H1 (cell line): ENCODE data around the gene SLC44A1.

ENCODE experiments used
- BACH1 ChIP-seq: IDR thresholded peaks from 2 replicates; pipeline ENCODE4 v1.6.1; 2012; ENCODE audit warnings: low read length, improper control_type of control experiment
- CEBPB ChIP-seq: IDR thresholded peaks from 2 replicates; pipeline ENCODE4 v1.6.1; 2012; ENCODE audit warnings: low read depth, low read length
- CREB1 ChIP-seq: IDR thresholded peaks from 2 replicates; pipeline ENCODE4 v1.6.1; 2012; ENCODE audit warnings: inconsistent platforms
- EP300 ChIP-seq, 2 experiments: IDR thresholded peaks; 1 replicate in 1 of 2; 2 replicates in 1 of 2; pipeline ENCODE4 v1.6.1; 2011 to 2012; ENCODE audit warnings: low read depth in 2 of 2, low read length in 2 of 2, mild to moderate bottlenecking in 2 of 2, borderline replicate concordance in 1 of 2, inconsistent platforms in 1 of 2, moderate library complexity in 1 of 2
- MAFK ChIP-seq: IDR thresholded peaks from 2 replicates; pipeline ENCODE4 v1.6.1; 2012; ENCODE audit warnings: low read depth, mild to moderate bottlenecking, improper control_type of control experiment, low read length
- POLR2A ChIP-seq, 2 experiments: IDR thresholded peaks; 1 replicate in 1 of 2; 2 replicates in 1 of 2; pipeline ENCODE4 v1.6.1; 2011; ENCODE audit warnings: low read depth in 2 of 2, low read length in 2 of 2, mild to moderate bottlenecking in 2 of 2; ENCODE audit errors: control extremely low read depth in 1 of 2
- RBBP5 ChIP-seq: IDR thresholded peaks from 2 replicates; pipeline ENCODE4 v1.7.1; 2012; ENCODE audit warnings: low read depth, mild to moderate bottlenecking, inconsistent platforms, low read length, moderate library complexity, borderline replicate concordance
- RFX5 ChIP-seq: IDR thresholded peaks from 2 replicates; pipeline ENCODE4 v1.6.1; 2011; ENCODE audit warnings: low read depth, low read length, improper control_type of control experiment, borderline replicate concordance
- ZNF274 ChIP-seq: IDR thresholded peaks from 2 replicates; pipeline ENCODE4 v1.7.0; 2012; ENCODE audit warnings: low read length, borderline replicate concordance; ENCODE audit errors: extremely low read depth
- TF ChIP-seq, protein P1 (sequence below): IDR thresholded peaks from 2 replicates; pipeline ENCODE4 v1.6.1; 2011; ENCODE audit warnings: low read depth, mild to moderate bottlenecking, low read length; ENCODE audit not compliant: insufficient read depth
- TF ChIP-seq, protein P2 (sequence below), 3 experiments: IDR thresholded peaks; 1 replicate in 2 of 3; 2 replicates in 1 of 3; pipeline versions ENCODE4 v1.5.1 to v1.6.1; 2011; ENCODE audit warnings: low read length in 3 of 3, mild to moderate bottlenecking in 3 of 3, inconsistent platforms in 2 of 3, low read depth in 1 of 3, moderate library complexity in 1 of 3; ENCODE audit not compliant: insufficient read depth in 1 of 3; ENCODE audit errors: control extremely low read depth in 1 of 3
- TF ChIP-seq, protein P3 (sequence below): IDR thresholded peaks from 2 replicates; pipeline ENCODE4 v1.6.1; 2012; ENCODE audit warnings: low read length, inconsistent platforms
- TF ChIP-seq, protein P4 (sequence below): IDR thresholded peaks from 2 replicates; pipeline ENCODE4 v1.6.1; 2012; ENCODE audit warnings: inconsistent platforms

DNA sequence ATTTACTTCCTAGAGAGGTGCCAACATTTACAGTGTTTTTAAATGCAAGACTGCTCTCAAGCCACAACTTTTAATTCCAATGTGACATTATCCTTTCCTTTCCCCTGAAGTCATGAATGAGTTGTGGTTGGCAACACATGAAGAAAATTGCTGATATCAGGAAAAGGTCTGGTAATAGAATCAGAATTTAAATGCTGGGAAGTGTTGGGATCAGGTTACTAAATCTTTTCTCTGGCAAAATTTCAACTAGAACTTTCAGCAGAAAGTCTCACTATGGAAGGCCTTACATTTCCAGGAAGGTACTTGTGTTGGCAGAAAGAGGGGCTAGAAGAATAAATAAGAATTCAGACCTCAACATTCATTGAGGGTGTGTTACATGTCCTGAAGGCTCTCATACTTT lies 10.6 kb upstream of the SLC44A1 start:
- TF ChIP-seq, protein P1, sequence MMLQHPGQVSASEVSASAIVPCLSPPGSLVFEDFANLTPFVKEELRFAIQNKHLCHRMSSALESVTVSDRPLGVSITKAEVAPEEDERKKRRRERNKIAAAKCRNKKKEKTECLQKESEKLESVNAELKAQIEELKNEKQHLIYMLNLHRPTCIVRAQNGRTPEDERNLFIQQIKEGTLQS = no peak
- TF ChIP-seq, protein P2, sequence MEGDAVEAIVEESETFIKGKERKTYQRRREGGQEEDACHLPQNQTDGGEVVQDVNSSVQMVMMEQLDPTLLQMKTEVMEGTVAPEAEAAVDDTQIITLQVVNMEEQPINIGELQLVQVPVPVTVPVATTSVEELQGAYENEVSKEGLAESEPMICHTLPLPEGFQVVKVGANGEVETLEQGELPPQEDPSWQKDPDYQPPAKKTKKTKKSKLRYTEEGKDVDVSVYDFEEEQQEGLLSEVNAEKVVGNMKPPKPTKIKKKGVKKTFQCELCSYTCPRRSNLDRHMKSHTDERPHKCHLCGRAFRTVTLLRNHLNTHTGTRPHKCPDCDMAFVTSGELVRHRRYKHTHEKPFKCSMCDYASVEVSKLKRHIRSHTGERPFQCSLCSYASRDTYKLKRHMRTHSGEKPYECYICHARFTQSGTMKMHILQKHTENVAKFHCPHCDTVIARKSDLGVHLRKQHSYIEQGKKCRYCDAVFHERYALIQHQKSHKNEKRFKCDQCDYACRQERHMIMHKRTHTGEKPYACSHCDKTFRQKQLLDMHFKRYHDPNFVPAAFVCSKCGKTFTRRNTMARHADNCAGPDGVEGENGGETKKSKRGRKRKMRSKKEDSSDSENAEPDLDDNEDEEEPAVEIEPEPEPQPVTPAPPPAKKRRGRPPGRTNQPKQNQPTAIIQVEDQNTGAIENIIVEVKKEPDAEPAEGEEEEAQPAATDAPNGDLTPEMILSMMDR (IDR thresholded peaks at IDR 0.05; ENCODE audit: control extremely low read depth in 1 of 3, insufficient read depth in 1 of 3, low read depth in 1 of 3, low read length in 3 of 3) = no peak
- TF ChIP-seq BACH1 (no peak), EP300 (IDR thresholded peaks at IDR 0.05; ENCODE audit: borderline replicate concordance in 1 of 2, low read depth in 2 of 2, low read length in 2 of 2) (no peak), CREB1 (no peak), RBBP5 (no peak), RFX5 (no peak), POLR2A (IDR thresholded peaks at IDR 0.05; ENCODE audit: control extremely low read depth in 1 of 2, low read depth in 2 of 2, low read length in 2 of 2) (no peak), ZNF274 (no peak), MAFK (no peak), CEBPB (no peak)
- TF ChIP-seq, protein P3, sequence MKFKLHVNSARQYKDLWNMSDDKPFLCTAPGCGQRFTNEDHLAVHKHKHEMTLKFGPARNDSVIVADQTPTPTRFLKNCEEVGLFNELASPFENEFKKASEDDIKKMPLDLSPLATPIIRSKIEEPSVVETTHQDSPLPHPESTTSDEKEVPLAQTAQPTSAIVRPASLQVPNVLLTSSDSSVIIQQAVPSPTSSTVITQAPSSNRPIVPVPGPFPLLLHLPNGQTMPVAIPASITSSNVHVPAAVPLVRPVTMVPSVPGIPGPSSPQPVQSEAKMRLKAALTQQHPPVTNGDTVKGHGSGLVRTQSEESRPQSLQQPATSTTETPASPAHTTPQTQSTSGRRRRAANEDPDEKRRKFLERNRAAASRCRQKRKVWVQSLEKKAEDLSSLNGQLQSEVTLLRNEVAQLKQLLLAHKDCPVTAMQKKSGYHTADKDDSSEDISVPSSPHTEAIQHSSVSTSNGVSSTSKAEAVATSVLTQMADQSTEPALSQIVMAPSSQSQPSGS = no peak
- TF ChIP-seq, protein P4, sequence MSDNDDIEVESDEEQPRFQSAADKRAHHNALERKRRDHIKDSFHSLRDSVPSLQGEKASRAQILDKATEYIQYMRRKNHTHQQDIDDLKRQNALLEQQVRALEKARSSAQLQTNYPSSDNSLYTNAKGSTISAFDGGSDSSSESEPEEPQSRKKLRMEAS = no peak
